ENCODE data around the gene GULP1.

The GULP1 gene

GRCh38 chr2:188326669-188327301 lies 35.1 kb downstream of the GULP1 start:
- no peak for DNase-seq

GRCh38 chr2:188327518-188328213 lies 36.0 kb downstream of the GULP1 start:
- no peak for DNase-seq

GRCh38 chr2:188328419-188328818 lies 36.7 kb downstream of the GULP1 start:
- DNase-seq = no peak

GRCh38 chr2:188330316-188331053 lies 38.8 kb downstream of the GULP1 start:
- no peak for DNase-seq

GRCh38 chr2:188332619-188333018 lies 40.9 kb downstream of the GULP1 start:
- DNase-seq = no peak

- no peak for DNase-seq
These were observed 42.3 kb downstream of the GULP1 start for GRCh38 chr2:188333751-188334524.

- no peak for DNase-seq
These were observed 46.8 kb downstream of the GULP1 start for GRCh38 chr2:188338463-188338862.

- no peak for DNase-seq
These were observed 48.6 kb downstream of the GULP1 start for GRCh38 chr2:188340257-188340656.

- no peak for DNase-seq
These were observed 53.3 kb downstream of the GULP1 start for GRCh38 chr2:188345020-188345419.

GRCh38 chr2:188345426-188345825 lies 53.8 kb downstream of the GULP1 start:
- no peak for DNase-seq

GRCh38 chr2:188345831-188346458 lies 54.3 kb downstream of the GULP1 start:
- DNase-seq = no peak

GRCh38 chr2:188349019-188349418 lies 57.3 kb downstream of the GULP1 start:
- DNase-seq = no peak

- no peak for DNase-seq
These were observed 61.6 kb downstream of the GULP1 start for GRCh38 chr2:188353282-188353681.

- no peak for DNase-seq
These were observed 69.0 kb downstream of the GULP1 start for GRCh38 chr2:188360485-188361263.

GRCh38 chr2:188364033-188364630 lies 72.5 kb downstream of the GULP1 start:
- DNase-seq = no peak

GRCh38 chr2:188365058-188365641 lies 73.5 kb downstream of the GULP1 start:
- DNase-seq = no peak

GRCh38 chr2:188367164-188367563 lies 75.5 kb downstream of the GULP1 start:
- DNase-seq = peak; percentile 83

GRCh38 chr2:188369365-188369764 lies 77.7 kb downstream of the GULP1 start:
- DNase-seq = peak; percentile 52

- DNase-seq = peak; percentile 66
These were observed 86.8 kb downstream of the GULP1 start for GRCh38 chr2:188378371-188378950.

GRCh38 chr2:188379748-188380147 lies 88.1 kb downstream of the GULP1 start:
- no peak for DNase-seq

GRCh38 chr2:188380280-188380679 lies 88.6 kb downstream of the GULP1 start:
- peak; percentile 72 for DNase-seq
